Adrenal gland (tissue), 5 donors: ENCODE data around the gene IRS2.

Experiments used
- POLR2A ChIP-seq, 2 donors: fragments of 450-650 bp; IDR thresholded peaks; one replicate each; pipeline ENCODE4 v1.6.1; 2017; ENCODE audit warnings: antibody characterized with exemption in 2 of 2, mild to moderate bottlenecking in 2 of 2, moderate library complexity in 1 of 2
- TF ChIP-seq, protein P1 (sequence below), 6 experiments: fragments of 450-650 bp in 4 of 6; fragments of 200-600 bp in 2 of 6; sonication (generic) in 1 of 6; IDR thresholded peaks; 1 replicate in 5 of 6; 2 replicates in 1 of 6; pipeline versions ENCODE4 v1.5.1 to v1.8.0; 2016 to 2021; ENCODE audit warnings: antibody characterized with exemption in 6 of 6, mild to moderate bottlenecking in 2 of 6, moderate library complexity in 1 of 6
- donor health status: DM: no; HTN: no; CAD: no.

DNA sequence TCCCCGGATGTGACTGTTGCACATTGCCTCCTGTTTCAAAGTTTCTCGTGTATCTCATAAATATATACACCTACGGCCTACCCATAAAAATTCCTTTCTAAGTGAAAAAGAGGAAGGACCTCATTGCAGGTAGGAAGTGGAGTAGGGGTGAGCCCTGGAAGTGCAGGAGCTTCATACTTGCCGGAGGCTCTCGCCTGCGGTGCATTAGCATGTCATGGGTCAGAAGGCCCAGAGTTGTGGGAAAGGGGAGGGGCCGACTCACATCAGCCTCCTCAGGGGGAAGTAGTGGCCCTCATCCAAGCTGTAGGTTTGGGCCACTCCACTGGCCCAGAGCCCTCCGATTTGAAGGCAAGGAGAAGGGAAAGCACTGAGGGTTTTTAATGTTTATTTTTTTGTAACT is 26.0 kb upstream of the IRS2 start:
- TF ChIP-seq, protein P1, sequence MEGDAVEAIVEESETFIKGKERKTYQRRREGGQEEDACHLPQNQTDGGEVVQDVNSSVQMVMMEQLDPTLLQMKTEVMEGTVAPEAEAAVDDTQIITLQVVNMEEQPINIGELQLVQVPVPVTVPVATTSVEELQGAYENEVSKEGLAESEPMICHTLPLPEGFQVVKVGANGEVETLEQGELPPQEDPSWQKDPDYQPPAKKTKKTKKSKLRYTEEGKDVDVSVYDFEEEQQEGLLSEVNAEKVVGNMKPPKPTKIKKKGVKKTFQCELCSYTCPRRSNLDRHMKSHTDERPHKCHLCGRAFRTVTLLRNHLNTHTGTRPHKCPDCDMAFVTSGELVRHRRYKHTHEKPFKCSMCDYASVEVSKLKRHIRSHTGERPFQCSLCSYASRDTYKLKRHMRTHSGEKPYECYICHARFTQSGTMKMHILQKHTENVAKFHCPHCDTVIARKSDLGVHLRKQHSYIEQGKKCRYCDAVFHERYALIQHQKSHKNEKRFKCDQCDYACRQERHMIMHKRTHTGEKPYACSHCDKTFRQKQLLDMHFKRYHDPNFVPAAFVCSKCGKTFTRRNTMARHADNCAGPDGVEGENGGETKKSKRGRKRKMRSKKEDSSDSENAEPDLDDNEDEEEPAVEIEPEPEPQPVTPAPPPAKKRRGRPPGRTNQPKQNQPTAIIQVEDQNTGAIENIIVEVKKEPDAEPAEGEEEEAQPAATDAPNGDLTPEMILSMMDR (IDR thresholded peaks at IDR 0.05): no peak
- no peak for TF ChIP-seq POLR2A (IDR thresholded peaks at IDR 0.05)
